HG03521 (cell line): ENCODE data around the gene RAB6B.

Experiments
- ATAC-seq: cut with Tn5 transposase; IDR thresholded peaks from one replicate; pipeline ENCODE4 v1.9.1; 2021; ENCODE audit warnings: mild to moderate bottlenecking, moderate library complexity; ENCODE audit not compliant: unreplicated experiment

RAB6B gene

DNA sequence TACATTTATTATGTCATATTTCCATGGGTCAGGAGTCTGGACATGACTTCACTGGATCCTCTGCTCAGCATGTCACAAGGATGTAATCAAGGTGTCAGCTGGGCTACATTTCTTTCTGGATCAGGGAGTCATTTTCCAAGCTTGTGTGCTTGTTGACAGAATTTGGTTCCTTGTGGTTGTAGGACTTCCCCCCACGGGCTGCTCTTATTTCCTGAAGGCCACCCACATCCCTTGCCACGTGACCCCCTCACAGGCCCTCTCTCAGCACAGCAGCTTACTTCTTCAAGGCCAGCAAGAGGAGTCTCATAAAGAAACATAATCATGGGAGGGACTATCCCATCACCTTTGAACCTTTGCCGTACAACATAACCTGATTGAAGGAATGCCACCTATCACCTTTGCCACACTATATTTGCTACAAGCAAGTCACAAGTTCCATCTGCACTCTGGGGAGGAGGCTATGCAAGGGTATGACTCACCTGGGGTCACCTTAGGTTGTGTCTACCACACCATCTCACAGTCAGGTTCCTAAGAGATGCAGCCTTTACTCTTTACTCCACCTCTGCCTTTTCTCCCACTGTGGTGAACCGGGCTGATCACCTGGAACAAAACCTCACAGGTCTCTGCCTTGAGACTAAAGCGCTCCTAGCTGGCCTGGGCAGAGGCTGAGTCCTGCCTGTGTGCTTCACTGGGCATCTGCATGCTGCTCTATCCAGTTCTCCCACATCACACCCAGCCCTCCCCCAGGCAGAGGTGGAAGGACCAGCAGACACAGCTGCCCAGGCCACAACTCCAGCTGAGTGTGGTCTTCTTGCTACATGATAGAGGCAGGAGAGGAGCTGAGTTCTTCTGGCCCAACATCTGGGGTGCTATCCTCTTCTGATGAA lies 13.5 kb downstream of the RAB6B start:
- no peak for ATAC-seq

DNA sequence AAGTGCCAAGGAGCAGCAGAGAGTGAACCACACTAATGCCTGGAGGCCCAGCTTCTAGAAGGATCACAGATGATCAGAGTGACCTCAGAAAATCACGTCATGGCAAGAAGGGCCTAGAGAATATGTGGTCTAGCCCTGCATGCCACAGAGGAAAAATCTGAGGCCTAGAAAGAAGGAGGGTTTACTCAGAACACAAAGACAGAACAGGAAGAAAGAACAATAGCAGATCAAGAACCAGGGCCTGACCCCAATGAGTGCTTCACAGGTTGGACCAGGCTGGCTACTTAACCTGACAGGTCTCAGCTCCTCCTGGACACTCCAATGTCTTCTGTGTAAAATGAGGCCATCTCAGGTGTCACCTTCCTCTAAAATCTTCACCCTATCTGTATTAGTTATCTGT lies 14.2 kb downstream of the RAB6B start:
- ATAC-seq: no peak

DNA sequence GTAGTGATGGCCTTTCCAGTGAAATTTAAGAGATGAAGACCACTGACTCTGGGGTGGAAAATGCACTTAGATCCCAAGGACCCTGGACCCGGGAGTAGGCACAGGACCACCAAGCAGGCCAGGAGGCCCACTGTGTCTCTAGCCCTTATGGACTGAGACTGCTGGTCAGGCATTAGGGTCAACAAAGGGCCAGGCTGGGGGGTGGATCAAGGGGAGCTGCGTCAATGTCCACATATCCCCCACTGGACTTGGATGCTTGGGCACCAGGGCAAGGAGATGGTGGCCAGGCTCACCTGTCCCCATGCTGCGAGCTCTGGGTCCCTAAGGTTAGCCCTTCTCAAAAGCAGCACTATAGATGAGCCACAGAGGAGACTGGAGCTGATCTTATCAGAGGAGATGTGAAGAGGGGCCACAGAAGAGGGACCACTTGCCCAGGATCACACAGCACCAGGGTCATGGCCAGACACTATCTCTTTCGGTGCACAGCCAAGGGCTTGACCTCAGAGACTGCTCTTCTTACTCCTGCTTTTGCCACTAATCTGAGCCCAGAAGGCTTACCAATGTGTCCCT lies 14.7 kb downstream of the RAB6B start:
- no peak for ATAC-seq

DNA sequence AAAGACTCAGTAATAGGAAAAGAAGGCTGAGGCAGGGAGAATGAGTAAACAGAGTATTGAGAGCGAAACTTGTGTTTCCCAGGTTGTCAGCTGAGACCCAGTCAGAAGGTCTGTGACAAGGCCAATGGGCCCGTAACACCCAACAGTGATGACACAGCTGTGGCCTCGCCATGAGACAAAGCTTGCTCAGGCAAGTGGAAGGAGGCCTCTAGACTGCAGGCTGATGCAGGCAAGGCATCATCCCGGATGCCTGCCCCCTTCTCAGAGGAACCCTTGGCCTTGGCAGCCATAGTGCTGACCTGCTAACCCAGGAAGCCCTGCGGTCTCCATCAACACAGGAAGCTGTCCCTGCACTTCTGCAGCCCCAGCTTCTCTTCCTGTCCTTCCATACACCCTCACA lies 15.4 kb downstream of the RAB6B start:
- no peak for ATAC-seq

DNA sequence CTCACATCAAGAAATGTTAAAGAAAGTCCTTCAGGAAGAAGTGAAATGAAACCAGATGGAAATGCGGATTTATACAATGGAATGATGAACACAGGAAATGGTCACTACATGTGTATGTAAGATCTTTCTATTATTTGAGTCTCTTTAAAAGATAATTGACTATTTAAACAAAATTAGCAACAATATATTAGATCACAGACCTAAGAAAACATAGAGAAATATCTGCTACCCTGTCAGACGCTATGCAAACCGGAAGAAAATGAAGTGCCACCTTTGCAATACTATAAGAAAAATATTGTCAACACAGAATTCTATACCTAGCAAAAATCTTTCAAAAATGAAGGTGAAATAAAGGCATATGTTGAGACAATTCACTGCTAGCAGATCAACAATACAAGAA lies 17.2 kb downstream of the RAB6B start:
- no peak for ATAC-seq

DNA sequence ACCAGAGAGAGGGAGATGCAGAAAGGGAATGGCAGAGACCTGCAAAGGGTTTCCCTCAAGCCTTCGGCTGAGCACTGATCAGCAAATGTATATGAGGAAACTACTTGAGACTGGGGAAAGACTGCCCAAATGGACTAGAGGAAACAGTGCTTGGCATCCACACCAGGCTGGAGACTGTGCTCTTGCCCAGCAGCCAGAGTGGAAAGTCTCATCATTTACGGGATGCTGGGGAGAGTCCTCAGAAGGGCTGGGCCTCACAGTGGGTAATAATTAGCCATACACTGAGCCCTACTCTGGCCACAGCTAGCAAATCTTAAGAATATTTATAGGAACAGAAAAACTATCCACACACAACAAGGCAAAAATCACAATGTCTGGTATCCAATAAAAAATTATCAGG lies 18.5 kb downstream of the RAB6B start:
- ATAC-seq: no peak

DNA sequence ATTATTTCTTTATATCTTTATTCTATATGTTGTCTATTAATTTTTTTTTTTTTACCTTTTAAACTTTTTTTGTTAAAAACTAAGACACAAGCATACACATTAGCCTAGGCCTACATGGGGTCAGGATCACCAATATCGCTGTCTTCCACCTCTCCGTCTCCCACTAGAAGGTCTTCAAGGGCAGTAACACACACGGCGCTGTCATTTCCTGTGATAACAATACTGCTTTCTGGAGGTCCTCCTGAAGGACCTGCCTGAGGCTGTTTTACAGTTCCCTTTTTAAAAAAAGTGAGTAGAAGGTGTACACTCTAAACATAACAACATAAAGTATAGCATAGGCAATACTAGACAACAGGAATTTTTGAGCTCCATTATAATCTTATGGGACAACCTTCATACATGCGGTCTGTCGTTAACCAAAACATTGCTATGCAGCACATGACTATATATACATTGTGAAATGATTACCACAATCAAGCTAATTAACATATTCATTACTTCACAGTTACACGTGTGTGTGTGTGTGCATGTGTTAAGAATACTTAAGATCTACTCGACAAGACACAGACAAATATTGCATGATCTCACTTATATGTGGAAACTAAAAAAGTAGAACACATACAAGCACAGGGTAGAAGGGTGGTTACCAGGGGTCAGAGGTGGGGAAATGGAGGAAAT lies 20.8 kb downstream of the RAB6B start:
- ATAC-seq: no peak

DNA sequence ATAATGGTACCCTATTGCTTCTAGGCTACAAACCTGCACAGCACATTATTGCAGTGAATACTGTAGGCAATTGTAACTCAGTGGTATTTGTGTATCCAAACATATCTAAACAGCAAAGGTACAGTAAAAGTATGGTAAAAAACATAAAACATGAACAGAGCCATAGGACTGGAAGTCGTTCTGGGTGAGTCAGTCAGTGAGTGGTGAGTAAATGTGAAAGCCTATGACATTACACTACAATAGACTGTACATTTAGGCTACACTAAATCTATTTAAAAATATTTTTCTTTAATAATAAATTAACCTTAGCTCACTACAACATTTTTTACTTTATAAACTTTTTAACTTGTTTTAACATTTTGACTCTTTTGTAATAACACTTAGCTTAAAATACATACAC lies 21.3 kb downstream of the RAB6B start:
- no peak for ATAC-seq

DNA sequence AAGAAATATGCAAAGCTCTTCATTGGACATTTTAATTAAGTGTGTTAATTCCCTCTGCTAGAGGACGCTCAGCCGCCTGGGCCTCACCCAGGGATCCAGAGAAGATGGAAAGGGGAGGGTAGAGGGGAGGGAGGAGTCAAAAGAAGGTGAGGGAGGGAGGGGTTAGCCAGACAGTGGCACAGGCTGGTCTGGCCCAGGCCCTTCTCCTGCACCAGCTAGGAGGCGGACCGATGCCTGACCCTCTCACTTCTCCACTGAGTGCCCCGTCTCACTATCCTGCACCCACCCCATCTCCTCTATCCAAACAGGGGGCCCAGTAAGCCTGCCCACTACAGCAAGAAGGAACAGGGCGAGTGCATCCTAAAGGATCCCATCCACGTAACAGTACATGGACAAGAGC lies 22.9 kb downstream of the RAB6B start:
- ATAC-seq: no peak

DNA sequence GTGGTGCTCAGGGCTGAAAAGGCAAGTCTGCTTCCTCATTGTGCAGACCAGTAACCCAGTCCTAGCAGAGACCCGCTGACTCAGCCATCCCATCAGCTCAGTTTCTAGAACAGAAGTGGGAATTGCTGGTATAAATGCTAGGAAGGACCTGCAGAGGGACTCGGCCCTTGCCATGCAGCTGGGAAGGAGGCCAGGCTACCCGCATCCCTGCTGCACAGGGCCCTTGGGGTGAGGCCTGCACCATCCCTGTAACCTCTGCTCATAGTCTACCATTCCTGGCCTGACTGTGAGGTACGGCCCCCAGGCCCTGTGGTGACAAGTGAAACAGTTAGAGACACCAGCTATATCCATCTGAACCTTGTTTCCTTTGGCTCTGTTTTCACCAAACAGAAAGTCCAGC lies 23.5 kb downstream of the RAB6B start:
- ATAC-seq: no peak

DNA sequence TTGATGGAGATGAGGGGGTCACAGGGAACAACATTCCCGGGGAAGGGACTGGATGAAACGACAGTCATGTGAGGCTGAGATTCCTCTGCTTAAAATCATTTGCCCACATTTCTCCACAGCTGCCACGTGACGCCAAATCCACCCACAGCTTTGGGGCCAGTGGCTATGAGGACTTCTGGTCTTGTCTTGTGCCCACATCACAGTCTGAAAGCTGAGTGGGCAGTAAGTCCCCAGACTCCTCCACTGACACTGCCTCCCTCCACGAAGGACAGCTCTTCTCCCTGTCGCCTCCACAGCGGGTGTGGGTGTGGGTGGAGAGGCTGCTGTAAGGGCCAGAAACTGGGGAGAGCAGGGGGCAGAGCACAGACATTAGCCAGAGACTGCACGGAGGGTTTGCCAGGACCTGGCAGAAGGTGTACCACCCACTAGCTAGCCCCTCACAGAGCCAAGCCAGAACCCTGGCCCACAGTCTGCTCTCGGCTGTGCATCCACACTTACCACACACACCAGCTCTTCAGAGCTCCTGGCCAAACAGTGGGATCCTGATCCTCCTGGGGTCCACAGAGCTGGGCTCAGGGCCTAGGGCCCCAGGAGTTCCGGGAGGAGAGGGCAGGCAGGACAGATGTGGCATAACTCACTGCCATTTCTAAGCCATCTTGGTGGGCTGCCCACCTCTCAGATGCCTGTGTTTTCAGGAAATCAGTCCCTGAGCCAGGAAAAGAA lies 24.2 kb downstream of the RAB6B start:
- no peak for ATAC-seq

DNA sequence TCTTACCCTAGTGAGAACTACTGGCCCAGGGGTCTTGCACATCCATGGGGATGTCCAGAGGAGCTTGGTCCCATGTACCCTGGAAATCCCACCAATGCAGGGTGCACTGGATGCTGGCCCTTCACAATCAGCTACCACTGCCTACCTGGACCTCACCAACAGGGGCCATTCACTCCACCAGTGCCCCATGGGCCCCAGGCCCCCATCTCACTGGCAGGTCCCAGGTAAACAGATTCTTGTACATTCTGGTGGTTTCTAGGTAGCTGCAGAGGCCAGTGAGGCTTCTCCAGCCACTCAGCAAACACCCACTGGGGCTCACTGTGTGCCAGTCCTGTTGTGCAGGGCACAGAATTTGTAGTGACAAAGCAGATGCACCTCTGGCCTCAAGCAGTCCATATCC lies 24.9 kb downstream of the RAB6B start:
- no peak for ATAC-seq

DNA sequence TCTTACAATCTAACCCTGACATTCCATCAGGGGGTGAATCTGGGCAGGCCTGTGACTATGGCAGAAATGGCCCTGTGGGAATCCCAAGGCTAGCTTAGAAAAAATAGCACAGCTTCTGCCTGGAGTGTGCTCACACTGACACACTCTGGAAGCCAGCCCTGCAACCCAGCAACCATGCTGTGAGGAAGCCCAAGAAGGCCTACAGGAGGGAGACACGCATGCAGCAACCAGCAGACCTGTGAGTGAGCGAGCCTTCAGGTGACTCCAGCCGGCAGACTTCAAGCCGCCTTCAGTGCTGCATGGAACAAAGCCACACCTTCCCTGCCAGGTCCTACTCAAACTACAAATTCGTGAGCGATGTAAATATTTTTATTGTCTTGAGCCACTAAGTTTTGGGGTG lies 26.1 kb downstream of the RAB6B start:
- ATAC-seq: no peak

DNA sequence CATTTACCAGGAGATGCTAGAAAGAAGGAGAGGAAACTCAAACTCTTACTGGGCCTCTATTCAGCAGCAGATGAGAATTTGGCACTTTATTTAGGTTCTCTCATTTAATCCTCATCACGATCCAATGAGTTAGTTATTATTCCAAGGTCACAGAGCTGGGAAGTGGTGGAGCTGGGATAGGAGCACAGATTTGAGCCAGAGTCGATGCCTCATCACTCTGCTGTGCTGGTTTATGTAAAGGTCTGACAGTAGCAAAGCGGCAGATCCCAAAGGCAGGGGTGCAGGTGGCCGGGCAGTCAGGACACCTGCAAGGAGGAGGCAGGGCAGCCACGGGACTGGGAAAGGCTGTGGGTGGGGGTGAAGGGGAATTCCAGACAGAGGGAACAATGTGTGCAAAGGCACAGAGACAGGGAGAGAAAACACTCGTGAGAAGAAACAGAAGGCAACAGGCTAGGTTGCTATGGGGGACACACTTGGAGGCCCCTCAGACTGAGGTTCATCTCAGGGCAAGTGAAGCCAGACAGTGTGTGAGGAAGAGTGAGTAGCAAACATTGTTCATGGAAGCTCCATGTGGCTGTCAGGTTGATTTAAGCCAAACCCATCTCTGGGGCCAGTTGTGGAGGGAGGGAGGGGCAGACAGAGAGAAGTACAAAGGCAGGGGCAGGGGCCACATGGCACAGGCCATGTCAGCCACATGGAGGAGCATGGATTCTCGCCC lies 26.8 kb downstream of the RAB6B start:
- ATAC-seq: no peak

DNA sequence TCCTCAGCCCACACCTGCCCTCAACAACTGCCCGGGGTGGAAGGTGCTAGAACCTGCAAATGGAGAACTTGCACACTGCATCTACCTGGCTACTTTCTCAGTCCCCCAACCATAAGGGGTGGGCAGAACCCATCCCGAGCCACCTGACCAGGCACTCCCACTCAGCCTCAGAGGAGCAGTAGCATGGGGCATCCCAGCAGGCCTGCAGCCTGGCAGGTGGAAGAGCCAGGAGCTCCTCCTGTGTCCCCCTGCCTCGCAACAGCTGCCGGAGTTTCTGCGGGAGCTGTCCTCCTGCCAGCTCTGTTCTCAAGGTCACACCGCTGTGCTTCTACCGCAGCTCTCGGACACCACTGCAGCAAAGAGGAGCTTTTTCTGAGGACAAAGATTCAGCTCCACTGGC lies 27.5 kb downstream of the RAB6B start:
- ATAC-seq: no peak

DNA sequence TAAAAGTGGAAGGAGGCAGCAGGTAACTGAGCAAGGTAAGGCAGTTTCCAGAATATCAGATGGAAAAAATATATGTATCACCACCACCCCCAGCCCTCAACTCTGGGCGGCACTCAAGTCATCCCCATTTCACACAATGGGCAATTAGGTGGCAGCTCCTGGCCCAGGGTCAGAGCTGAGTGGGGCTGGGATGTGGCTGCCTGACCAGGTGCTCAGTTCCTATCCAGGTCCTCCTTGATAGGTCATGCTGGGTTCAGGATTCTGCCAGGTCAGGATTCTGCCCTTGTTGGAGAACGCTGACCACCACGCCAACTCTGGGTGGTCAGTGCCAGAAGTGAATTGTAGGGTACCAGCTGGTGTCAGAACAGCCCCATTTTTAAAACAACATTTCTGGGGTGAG lies 29.5 kb downstream of the RAB6B start:
- ATAC-seq: no peak

DNA sequence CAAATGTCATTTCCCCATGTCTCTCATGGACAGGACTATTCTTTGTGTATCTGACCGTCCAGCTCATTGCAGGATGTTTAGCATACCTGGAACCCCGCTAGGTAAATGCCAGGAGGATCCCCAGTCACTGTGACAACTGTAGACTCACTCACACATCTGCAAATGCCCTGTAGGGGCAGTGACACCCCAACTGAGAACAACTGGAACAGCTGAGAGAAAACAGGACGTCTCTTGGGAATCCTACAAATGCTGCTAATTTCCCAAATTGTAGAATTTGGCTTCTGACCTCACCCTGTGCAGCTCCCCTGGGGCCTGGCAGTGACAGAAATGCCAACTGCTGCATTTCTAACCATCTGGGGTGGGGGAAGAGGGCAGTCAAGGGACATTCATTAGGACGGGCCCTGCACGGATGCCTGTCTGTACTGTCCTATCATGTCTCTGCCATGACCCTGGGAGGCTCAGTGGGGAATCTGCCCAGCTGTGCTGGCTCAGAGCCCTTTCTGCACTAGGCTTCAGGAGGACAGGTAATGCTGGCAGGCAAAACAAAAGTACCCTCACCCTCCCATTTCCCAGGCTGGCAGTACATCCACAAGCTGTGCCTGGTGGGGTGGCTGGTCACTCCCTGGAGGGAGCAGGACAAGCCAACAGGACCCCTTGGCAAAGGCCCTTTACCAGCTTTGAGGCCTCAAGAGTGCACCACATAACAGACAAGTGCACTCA lies 30.4 kb downstream of the RAB6B start:
- no peak for ATAC-seq

DNA sequence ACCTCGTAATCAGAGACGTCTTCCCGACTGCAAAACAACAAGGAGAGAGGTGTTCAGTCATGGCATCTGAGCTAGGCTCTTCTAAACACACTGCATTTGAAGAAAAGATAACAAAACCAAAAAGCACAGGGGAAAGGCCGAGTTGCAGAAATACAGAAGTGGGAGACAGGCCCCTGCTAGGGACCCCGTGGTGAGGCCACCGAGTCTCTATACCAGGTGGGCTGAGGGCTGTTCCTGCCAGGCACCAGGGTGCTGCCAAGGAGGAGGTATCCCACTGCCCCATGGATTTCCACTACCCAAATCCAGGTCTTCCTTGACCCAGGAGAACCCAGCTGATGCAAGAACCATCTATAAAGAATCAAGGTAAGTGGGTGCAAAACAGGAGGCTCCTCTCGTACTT lies 31.1 kb downstream of the RAB6B start:
- ATAC-seq: no peak

DNA sequence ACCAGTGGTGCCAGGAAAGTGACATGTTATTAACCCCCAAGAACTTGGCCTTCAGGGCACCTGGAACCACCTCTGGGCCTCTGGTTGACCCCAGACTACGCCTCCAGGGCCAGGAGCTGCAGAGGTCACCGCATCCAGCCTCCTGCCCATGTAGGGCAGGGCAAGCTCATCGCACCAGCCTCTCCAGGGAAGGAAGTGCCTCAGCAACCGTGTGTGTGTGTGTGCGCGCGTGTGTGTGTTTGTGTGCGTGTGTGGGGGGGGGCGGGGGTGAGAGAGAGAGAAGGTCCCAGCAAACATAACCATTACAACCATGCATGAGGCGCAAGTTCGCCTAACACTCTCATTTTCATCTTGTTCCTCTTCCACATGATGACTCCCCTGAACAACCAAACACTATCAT lies 31.8 kb downstream of the RAB6B start:
- no peak for ATAC-seq

DNA sequence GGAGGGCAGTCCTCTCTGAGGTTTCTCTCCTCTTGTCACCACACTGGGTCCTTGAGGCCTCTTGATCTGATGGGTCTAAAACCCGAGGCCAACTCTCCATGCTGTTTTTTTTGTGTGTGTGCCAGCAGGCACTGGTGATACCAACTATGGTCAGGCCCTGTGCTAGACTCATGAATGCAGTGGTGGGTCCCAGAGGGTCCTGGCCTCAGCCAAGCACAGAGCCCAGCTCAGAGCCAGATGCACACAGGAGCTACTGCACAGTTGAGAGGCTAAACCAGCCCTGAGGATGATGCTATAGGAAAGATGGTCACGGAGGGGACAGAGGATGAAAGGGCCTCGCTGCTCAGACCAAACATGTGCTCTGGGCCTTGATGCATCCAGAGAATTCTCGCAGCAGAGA lies 33.5 kb downstream of the RAB6B start:
- ATAC-seq: no peak
